Measurements from ENCODE around the gene ZNF217.
"Not testable (repeated sequence)": the region's sequence is repeated elsewhere in the genome, so short reads cannot be mapped to it uniquely, and the experiment has no call there.

ZNF217 gene

GRCh38 chr20:53550280-53551187 lies 43.1 kb downstream of the ZNF217 start:
- no peaks in the 10 kb centered on the region for H3K36me3 Mint-ChIP-seq (ENCODE audit: low read depth)
- no peaks in the 10 kb centered on the region for H3K9me3 Mint-ChIP-seq
- no peak overlapping the region for H3K4me3 Mint-ChIP-seq
- no peaks in the 10 kb centered on the region for H3K27me3 Mint-ChIP-seq (ENCODE audit: low read depth)
- no peak overlapping the region for H3K27ac Mint-ChIP-seq
- peaks cover 13% of the 10 kb centered on the region for H3K4me1 Mint-ChIP-seq
- no peak for TF ChIP-seq CTCF (IDR thresholded peaks at IDR 0.05; ENCODE audit: unreplicated experiment in 3 of 3)

- Mint-ChIP-seq H3K9me3 (no peaks in the 10 kb centered on the region), H3K4me1 (peaks cover 9% of the 10 kb centered on the region), H3K27ac (peak overlapping the region; percentile 64 to 93 (median 83)), H3K27me3 (ENCODE audit: low read depth) (no peaks in the 10 kb centered on the region), H3K4me3 (no peak overlapping the region), H3K36me3 (ENCODE audit: low read depth) (no peaks in the 10 kb centered on the region)
- peak; percentile 84 to 94 (median 92) for TF ChIP-seq CTCF (IDR thresholded peaks at IDR 0.05; ENCODE audit: unreplicated experiment in 3 of 3)
Measured at GRCh38 chr20:53547664-53548239, 45.9 kb downstream of the ZNF217 start.

- Mint-ChIP-seq H3K27me3 (ENCODE audit: low read depth) (no peaks in the 10 kb centered on the region), H3K9me3 (no peaks in the 10 kb centered on the region), H3K4me1 (peaks cover 12% of the 10 kb centered on the region), H3K27ac (peak overlapping the region in 2 of 3 experiments; percentile 43 to 62), H3K36me3 (ENCODE audit: low read depth) (no peaks in the 10 kb centered on the region), H3K4me3 (no peak overlapping the region)
- TF ChIP-seq CTCF (IDR thresholded peaks at IDR 0.05; ENCODE audit: unreplicated experiment in 3 of 3), result no peak
Measured at GRCh38 chr20:53539516-53539915, 54.1 kb downstream of the ZNF217 start.

- Mint-ChIP-seq H3K4me1 (peaks cover 12% of the 10 kb centered on the region), H3K27ac (peak overlapping the region in 1 of 3 experiments; percentile 62)
- H3K9me3 Mint-ChIP-seq; H3K4me3 Mint-ChIP-seq; H3K27me3 Mint-ChIP-seq (ENCODE audit: low read depth); H3K36me3 Mint-ChIP-seq (ENCODE audit: low read depth): not testable (repeated sequence)
Measured at GRCh38 chr20:53536382-53536781, 57.3 kb downstream of the ZNF217 start.

GRCh38 chr20:53535878-53536277 lies 57.8 kb downstream of the ZNF217 start:
- TF ChIP-seq CTCF (IDR thresholded peaks at IDR 0.05; ENCODE audit: unreplicated experiment in 3 of 3), result no peak
- Mint-ChIP-seq H3K27ac (peak overlapping the region in 1 of 3 experiments; percentile 62), H3K27me3 (ENCODE audit: low read depth) (peaks cover 4% of the 10 kb centered on the region), H3K4me1 (peaks cover 12% of the 10 kb centered on the region), H3K4me3 (no peak overlapping the region), H3K9me3 (no peaks in the 10 kb centered on the region), H3K36me3 (ENCODE audit: low read depth) (no peaks in the 10 kb centered on the region)

GRCh38 chr20:53534037-53534436 lies 59.6 kb downstream of the ZNF217 start:
- Mint-ChIP-seq H3K27me3 (ENCODE audit: low read depth) (peaks cover 4% of the 10 kb centered on the region), H3K36me3 (ENCODE audit: low read depth) (no peaks in the 10 kb centered on the region), H3K4me1 (peaks cover 3% of the 10 kb centered on the region), H3K9me3 (no peaks in the 10 kb centered on the region), H3K4me3 (no peak overlapping the region), H3K27ac (no peak overlapping the region)
- no peak for TF ChIP-seq CTCF (IDR thresholded peaks at IDR 0.05; ENCODE audit: unreplicated experiment in 3 of 3)

Measured in nephron (organoid).